ENCODE measurements around the gene ST3GAL3.

DNA sequence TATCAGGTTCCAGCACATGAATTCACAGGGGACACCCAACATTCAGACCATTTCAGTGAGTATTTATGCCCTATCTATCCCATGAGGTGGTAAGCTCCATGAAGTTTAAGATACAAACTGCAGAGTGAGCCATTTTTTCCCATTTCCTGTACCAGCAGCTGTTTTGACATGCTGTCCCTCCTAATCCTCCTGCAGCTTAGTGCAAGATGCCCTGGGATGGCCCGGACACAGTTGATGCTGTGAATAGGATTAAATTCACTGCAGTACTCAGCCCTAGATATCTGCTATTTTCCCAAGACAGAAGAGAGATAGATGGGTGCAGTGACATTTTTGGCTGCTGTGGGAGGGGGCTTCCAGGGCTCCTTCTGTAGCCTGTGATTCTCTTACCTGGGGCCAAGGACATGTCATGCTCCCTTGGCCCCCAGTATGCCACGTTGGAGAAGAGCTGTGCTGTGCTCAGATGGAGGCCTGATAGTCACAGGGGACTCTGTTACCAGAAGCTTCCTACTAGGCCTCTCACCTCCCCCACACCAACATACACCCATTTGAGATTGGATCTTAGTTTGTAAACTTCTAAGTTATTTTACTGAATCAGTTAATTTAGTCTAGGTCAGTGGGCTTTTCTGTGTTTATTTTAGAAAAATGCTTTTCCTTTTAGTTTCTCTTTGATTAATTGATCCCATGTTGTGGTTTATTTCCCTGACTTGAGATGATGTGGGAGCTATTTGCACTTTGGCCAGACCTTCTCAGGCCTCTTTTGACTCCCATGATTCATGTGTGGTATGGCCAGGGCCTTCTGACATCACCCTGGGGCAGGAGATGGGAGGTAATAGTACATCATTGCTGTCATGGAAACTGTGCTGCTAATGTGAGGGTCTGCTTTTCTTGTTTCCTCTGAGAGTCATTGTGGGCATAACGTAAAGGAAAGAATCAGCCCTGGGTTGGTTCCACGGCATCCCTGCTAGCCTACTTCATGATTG is 92.6 kb downstream of the ST3GAL3 start:
- TF ChIP-seq, protein P1, sequence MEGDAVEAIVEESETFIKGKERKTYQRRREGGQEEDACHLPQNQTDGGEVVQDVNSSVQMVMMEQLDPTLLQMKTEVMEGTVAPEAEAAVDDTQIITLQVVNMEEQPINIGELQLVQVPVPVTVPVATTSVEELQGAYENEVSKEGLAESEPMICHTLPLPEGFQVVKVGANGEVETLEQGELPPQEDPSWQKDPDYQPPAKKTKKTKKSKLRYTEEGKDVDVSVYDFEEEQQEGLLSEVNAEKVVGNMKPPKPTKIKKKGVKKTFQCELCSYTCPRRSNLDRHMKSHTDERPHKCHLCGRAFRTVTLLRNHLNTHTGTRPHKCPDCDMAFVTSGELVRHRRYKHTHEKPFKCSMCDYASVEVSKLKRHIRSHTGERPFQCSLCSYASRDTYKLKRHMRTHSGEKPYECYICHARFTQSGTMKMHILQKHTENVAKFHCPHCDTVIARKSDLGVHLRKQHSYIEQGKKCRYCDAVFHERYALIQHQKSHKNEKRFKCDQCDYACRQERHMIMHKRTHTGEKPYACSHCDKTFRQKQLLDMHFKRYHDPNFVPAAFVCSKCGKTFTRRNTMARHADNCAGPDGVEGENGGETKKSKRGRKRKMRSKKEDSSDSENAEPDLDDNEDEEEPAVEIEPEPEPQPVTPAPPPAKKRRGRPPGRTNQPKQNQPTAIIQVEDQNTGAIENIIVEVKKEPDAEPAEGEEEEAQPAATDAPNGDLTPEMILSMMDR (IDR thresholded peaks at IDR 0.05 in 4 of 5, conservative IDR thresholded peaks at IDR 0.05 in 1 of 5): no peak
- TF ChIP-seq POLR2A (IDR thresholded peaks at IDR 0.05): no peak
